ENCODE results near the gene PPP1R26.
"Not testable (repeated sequence)": the region's sequence is repeated elsewhere in the genome, so short reads cannot be mapped to it uniquely, and the experiment has no call there.

Gene PPP1R26

DNA sequence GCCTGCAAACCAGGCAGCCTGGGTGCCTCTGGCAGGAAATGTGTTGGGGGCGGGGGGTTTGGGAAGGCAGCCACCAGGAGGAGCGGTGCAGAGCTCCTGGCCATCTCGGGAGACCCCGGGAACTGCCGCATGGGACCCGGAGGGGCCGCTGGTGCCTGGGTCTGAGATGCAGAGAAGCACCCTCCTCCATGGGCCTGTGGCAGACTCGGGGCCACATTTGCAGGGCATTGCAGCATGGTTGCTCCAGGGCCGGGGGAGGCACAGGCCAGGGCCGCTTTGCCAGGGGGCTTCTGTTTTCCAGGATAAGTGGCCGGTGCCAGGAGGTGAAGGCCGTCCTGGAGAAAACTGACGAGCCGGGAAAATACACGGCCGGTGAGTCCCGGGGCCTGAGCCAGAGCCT lies 43.3 kb downstream of the PPP1R26 start:
- FAIRE-seq = no peak

DNA sequence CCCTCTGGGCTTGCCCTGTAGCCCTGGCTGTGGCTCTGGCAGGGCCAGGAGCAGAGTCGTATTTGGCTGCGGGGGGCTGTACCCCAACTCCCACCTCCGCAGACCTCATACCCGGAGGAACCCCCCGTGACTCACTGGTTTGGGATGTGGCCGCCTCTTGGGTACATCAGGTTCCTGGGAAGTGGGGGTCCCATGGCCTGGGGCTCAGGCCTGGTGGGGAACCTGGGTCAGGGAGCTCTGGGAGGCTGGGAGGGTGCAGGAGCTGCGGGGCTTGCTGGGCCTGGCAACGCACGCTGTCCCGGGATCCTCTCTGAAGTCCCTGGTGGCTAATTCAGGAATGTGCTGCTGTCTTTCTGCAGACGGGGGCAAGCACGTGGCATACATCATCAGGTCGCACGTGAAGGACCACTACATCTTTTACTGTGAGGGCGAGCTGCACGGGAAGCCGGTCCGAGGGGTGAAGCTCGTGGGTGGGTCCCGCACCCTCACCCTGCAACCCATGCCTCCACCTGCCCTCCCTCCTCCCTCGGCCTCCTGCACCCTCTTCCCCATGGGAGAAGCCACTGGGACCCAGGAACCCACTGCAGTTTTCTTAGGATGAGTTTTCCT lies 44.0 kb downstream of the PPP1R26 start:
- FAIRE-seq = no peak

DNA sequence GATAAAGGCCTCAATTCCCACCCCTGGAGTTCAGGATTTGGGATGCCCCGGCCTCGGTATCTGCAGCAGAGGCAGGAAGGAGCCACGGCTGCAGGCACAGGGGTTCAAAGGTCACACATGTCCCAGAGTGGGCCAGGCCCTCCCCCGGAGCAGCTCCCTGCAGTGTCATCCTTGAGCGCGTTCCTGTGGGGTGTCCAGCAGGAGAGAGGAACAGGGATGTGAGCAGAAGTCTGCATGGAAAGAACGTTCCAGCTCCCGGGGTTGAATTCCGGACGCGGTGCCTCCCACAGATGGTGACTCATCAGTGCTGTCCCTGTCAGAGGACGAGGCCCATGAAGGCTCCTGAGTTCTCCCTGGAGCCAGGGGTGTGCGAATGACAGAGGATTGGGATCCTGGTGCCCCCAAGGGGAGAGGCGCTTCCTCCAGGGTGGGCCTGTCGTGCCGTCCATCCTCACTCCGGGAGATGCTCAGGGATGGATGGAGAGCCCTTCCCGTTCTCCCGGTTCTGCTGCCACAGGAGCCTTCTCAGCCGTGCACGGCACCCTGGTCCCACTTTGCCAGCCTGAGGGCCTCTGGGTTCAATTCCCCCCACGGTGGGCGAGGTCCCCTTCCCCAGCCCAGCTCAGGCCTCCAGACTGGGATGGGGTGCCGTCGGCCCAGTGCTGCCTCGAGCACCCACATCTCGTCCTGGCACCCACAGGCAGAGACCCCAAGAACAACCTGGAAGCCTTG lies 44.7 kb downstream of the PPP1R26 start:
- FAIRE-seq = no peak

DNA sequence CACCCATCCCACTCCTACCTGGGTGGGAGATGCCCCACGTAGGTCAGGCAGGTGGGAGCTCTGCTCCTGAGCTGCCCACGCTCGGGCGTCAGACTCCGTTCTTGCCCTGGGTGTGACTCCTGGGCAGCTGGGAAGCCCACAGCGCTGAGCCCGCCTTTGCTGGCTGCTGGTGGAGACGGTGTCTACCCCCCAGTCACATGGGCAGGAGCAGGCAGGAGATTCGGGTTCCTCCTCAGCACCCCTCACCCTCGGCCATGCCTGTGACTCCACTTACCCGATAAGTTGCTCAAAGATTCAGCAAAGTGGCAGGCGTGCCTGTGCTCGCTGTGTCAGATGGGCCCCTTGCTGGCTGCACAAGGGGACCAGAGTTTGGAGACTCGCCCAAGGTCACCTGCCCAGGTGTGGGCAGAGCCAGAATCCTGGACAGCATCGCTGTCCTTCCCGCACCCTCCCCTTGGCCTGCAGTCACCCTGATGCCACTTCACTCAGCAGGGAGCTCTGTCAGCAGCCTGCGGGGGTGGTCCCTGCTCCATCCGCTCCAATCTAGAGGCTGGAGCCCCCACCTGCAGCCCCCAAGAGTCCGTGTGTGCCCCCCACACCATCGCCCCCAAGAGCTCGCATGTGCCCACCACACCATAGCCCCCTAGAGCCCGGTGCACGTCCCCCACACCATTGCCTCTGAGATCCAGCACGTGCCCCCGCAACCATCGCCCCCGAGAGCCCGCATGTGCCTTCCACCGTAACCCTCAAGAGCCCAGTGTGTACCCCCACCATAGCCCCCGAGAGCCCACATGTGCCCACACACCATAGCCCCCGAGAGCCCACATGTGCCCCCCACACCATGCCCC lies 45.9 kb downstream of the PPP1R26 start:
- no peak for FAIRE-seq

DNA sequence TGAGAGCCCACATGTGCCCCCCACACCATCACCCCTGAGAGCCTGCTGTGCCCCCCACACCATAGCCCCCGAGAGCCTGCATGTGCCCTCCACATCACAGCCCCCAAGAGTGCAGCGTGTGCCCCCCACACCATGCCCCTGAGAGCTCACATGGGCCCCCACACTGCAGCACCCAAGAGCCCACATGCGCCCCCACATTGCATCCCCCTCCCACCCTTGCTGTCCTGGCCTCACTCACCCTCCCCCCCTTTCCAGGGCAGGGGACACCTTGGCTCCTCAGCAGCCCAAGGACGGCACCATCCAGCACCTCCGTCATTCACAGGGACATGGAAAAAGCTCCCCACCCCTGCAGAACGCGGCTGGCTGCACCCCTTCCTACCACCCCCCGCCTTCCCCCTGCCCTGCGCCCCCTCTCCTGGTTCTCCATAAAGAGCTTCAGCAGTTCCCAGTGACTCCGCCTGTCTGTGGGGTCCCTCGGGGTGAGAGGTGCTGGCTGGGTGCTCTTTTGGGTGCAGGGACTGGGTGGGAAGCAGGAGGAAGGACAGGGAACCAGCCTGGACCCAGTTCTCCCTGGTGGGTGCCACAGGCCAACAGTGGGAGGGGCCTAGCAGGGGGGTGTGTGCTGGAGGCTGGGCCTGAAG lies 46.6 kb downstream of the PPP1R26 start:
- FAIRE-seq = no peak

DNA sequence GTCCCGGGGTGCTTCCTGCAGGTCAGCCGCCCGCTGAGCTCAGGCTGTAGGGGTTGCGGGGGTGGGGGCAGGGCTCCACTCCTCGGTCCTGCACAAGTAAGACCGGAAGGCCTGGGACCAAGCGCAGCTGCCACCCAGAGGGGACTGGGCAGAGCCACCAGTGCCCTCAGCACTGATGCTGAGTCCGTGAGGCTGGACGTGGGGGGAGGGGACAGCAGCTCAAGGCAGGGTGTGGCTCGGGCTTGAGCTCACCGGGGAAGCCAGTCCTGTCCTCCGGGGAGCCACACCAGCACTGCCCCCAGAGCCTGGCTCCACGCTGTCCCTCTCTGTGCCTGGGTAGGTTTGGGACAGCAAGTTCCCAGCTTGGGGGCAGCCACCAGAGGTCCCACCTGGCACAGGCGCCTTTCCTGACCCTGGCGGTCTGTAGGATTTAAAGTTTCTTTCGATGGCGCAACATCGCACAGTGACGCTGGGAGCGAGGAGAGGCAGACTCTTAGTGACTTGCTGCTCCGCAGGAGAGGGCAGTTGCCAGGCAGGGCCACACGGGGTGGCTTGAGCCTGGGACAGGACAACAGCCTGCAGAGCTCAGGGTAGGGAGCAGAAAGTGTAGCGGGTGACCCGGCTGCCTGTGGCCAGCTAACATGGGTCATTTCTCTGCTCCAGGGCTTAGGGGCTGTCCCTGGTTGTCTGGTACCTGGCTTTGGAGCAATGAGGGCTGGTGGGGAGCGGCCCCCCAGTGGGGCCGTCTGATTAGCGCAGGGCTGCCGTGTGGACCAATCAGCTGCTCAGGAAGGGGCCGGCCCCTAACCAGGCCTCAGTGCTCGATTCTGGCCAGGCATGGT lies 47.4 kb downstream of the PPP1R26 start:
- FAIRE-seq = no peak

DNA sequence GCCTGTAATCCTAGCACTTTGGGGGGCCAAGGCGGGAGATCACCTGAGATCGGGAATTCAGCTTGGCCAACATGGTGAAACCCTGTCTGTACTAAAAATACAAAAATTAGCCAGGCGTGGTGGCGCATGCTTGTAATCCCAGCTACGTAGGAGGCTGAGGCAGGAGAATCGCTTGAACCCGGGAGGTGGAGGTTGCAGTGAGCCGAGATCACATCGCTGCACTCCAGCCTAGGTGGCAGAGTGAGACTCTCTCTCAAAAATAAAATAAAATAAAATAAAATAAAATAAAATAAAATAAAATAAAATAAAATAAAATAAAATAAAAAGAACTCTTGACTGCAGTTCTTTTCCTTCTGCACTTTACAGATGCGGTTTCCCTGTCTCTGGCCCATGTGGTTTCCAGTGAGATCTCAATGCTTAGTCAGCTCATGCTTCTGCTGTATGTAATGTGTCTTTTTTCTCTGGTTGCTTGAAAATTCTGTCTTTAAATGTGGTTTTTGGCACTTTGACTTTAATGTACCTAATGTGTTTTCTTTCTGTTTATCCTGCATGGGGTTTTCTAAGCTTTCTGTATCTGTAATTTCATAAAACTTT lies 49.4 kb downstream of the PPP1R26 start:
- FAIRE-seq = not testable (repeated sequence)

DNA sequence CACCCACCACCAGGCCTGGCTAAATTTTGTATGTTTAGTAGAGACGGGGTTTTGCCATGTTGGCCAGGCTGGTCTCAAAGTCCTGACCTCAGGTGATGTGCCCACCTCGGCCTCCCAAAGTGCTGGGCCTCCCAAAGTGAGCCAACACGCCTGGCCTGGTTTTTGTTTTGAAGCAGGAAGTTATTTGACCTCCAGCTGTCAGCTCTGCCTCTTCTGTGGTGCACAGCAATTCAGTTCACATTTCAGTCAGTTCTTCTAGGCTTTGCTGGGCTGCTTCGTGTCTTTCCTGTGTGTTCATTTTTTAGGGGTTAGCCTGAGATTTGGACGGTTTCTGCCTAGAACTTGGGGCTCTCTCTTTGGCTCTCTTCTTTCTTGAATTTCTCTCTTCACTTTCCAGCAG lies 50.6 kb downstream of the PPP1R26 start:
- no peak for FAIRE-seq

DNA sequence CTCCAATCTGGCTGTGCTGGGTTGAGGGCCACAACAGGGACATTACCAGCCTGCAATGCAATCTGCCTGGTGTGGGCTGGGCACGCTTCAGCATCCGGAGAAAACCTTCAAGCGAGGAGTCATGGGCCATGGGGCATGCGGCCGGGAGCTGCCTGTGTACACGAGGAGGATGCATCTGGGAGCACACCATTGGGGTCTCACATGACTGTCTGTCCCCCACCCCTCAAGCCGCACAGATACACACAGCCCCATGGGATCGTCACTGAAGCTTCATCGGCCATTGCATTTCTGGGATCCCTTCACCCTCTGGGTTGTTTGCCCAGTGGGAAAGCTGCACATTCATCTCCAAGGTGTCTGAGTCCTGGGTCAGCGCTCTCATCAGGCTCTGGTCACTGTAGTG lies 51.5 kb downstream of the PPP1R26 start:
- no peak for FAIRE-seq

DNA sequence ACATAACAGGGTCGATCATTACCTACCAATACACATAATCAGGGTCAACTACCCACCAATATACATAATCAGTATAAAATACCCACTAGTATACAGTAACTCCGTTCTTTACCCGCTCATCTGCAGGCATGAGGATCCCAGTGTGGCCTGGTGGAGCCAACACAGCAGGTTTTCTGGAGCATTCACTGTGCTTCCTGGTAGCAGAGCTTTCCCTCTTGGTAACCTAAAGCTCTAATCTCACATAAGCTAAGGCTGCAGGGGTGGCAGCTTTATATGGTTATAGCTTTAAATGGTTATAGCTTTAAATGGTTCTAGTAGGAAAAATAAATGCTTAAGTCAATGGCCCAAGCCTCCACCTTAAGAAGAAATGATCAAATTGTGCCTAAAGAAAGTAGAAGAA lies 53.5 kb downstream of the PPP1R26 start:
- FAIRE-seq = no peak

DNA sequence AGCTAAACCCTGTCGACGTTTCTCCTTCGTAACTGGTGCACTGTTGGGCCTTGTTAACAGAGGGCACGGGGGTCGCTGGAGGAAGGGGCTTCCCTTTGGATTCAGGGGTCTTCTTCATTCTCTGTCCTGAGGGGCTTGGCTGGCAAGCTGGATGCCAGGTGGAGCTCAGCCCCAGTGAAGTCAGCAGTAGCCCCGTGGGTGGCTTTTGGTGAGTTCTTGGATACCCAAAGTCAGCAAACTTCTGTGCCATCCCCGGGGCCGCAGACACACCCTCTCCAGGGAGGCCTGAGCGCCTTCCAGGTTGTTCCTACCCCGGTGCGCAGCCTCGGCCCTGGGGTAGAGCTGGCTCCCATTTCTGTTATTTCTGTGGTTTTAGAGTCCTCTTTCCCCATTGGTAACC lies 54.1 kb downstream of the PPP1R26 start:
- no peak for FAIRE-seq

DNA sequence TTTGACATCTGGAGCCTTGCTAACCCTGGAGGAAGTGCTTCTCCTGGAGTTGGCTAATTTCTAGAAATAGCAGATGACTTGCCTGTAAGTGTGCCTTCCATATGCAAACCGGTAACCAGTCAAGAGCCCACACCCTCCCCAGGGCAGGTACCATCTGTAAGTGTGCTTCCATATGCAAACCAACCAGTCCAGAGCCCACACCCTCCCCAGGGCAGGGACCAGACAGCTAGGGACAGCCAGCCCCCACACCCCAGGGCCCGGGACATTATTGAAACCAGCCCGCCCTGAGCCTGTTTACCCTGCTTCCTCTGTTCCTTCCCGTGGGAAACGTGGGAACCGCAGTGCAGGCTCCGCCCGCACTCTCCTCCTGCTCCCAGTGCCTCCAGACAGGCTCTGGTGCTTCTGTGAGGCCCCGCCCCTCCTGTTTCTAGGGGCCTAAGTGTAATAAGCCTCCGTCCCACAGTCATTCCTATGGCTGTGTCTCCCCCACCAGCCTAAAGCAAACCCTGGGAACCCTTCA lies 54.7 kb downstream of the PPP1R26 start:
- FAIRE-seq = not testable (repeated sequence)

DNA sequence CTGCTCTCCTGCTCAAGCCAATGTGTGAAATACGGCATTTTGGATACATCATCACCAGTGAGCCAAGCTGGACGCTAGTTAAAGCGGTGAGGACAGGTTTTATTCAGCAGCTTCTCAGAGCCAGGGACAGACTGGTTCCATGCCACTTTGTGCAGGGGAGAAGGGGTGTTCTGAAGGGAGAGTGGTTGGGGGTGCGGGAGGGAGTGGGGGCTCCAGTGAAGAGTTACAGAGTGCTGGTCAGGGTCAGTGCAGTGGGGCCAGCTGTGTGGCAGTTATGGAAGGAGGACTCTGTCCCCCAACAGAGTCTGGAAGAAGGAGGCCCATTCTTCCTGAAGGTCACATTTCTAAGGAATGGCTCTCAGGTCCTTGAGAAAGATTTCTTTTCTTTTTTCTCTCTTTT lies 55.2 kb downstream of the PPP1R26 start:
- FAIRE-seq = not testable (repeated sequence)

DNA sequence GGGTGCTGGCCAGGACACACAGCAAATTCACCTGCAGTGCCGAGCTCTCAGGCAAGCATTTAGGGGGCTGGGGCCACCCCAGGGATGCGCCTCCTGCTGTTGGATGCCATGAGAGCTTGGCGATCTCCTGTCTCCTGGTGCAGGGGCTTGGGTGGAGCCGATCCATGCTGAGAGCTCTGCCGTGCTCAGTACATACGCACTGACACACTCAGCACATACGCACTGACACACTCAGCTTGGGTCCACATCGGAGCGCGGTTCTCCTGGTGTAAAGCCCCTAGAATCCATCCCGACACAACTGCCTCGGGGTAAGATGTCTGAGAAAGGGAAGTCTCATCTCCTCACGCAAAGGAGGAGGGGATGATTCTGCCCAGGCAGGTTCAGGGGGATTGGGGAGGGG lies 56.0 kb downstream of the PPP1R26 start:
- FAIRE-seq = not testable (repeated sequence)

DNA sequence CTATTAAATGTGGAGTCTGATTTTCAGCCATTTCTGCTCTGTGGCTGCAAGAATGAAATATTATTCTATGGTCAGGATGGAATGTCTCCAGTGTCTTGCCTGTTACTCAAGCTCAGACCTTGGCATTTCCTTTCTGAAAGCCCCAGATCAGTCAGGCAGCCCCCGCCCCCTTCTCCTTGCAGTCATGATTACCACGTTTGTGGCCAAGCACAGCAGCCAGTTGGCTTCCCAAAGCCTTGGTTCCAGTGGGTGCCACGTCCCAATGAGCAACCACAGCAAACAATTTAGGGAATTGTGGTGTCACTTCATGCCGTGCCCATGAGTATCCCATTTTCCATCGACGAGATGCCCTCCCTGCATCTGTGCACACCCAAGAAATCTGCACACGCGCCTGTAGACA lies 56.6 kb downstream of the PPP1R26 start:
- FAIRE-seq = no peak

Measured in A204.1 (cell line).